Duodenal mucosa (tissue), 2 donors: Measurements from ENCODE around the gene CEND1.
A peak's percentile ranks its signal among the peaks of the same experiment; 100 is the strongest.

ENCODE experiments used
- H3K27ac ChIP-seq: one replicate; pipeline ENCODE4 v1.7.0; 2013; ENCODE audit warnings: low read depth, low read length
- H3K27me3 ChIP-seq, 2 donors: one replicate each; pipeline ENCODE4 v1.7.0; 2013; ENCODE audit warnings: low read length in 2 of 2, control low read depth in 1 of 2; ENCODE audit not compliant: insufficient read depth in 2 of 2, control insufficient read depth in 1 of 2
- H3K36me3 ChIP-seq, 2 donors: one replicate each; pipeline ENCODE4 v1.7.0; 2013; ENCODE audit warnings: low read length in 2 of 2, control low read depth in 1 of 2; ENCODE audit not compliant: insufficient read depth in 2 of 2, control insufficient read depth in 1 of 2
- H3K4me1 ChIP-seq, 2 donors: one replicate each; pipeline ENCODE4 v1.7.0; 2013; ENCODE audit warnings: low read length in 2 of 2, control low read depth in 1 of 2; ENCODE audit not compliant: insufficient read depth in 2 of 2, control insufficient read depth in 1 of 2
- H3K4me3 ChIP-seq, 2 donors: one replicate each; pipeline ENCODE4 v1.7.0; 2013; ENCODE audit warnings: low read length in 2 of 2, low read depth in 1 of 2
- H3K9ac ChIP-seq, 2 donors: one replicate each; pipeline ENCODE4 v1.7.0; 2013; ENCODE audit warnings: low read length in 2 of 2, low read depth in 1 of 2
- H3K9me3 ChIP-seq, 2 donors: one replicate each; pipeline ENCODE4 v1.7.0; 2013; ENCODE audit warnings: low read length in 2 of 2, control low read depth in 1 of 2; ENCODE audit not compliant: control insufficient read depth in 1 of 2

CEND1 gene

DNA sequence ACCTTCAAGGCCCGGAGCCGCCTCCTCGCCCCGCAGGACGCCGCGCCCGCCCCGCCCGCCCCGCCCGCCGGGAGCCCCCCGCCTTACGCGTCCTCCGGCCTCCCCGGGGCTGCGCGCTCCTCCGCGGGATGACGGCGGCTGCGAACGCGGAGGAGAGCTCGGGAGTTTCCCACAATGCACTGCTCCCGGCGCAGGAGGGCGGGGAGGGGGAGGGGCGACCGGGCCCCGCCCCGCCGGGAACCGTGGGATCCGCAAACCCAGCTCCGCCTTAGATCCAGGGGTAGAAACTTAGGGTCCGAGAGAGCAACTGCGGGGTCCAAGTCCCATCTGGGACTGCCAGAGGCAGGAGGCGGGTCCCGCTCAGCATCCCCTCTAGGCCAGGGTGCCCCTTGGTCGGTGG is at the start of gene CEND1:
Gene CEND1 (minus strand): TSS at position 148 of the 400 bp plus-strand sequence. CDS start 1,514 bp downstream, outside the sequence.
- H3K4me1 ChIP-seq = peaks cover 4 to 10% of the 10 kb centered on the region in 2 donors
- H3K27me3 ChIP-seq = peaks cover 9 to 11% of the 10 kb centered on the region in 2 donors
- H3K36me3 ChIP-seq = peaks cover 0 to 4% of the 10 kb centered on the region in 2 donors
- no peak within 1 kb of the TSS for H3K27ac ChIP-seq
- no peaks in the 10 kb centered on the region for H3K9me3 ChIP-seq
- H3K9ac ChIP-seq = no peak within 1 kb of the TSS
- H3K4me3 ChIP-seq = no peak within 1 kb of the TSS

DNA sequence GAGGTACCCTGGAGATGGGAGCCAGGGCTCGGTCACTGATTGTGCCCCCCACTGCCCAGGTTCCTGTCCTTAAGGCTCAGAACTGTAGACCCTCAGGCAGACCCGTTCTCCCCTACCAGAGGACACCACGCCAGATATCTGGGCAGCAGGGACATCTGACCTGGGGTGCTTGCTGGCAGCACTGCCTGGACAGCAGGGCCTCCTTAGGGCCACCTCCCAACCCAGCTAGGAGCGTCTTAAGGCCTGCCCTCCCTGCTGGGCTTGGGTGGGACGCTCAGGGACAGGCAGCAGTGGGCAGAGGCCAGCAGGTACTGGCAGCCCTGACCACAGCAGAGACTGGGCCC is 49.4 kb upstream of the CEND1 start:
- H3K9me3 ChIP-seq = no peaks in the 10 kb centered on the region
- H3K4me1 ChIP-seq = peaks cover 42 to 48% of the 10 kb centered on the region in 2 donors
- H3K36me3 ChIP-seq = peaks cover 14 to 44% of the 10 kb centered on the region in 2 donors
- no peak overlapping the region for H3K27ac ChIP-seq
- H3K4me3 ChIP-seq = no peak overlapping the region
- no peak overlapping the region for H3K9ac ChIP-seq
- peaks cover 0 to 4% of the 10 kb centered on the region in 2 donors for H3K27me3 ChIP-seq

DNA sequence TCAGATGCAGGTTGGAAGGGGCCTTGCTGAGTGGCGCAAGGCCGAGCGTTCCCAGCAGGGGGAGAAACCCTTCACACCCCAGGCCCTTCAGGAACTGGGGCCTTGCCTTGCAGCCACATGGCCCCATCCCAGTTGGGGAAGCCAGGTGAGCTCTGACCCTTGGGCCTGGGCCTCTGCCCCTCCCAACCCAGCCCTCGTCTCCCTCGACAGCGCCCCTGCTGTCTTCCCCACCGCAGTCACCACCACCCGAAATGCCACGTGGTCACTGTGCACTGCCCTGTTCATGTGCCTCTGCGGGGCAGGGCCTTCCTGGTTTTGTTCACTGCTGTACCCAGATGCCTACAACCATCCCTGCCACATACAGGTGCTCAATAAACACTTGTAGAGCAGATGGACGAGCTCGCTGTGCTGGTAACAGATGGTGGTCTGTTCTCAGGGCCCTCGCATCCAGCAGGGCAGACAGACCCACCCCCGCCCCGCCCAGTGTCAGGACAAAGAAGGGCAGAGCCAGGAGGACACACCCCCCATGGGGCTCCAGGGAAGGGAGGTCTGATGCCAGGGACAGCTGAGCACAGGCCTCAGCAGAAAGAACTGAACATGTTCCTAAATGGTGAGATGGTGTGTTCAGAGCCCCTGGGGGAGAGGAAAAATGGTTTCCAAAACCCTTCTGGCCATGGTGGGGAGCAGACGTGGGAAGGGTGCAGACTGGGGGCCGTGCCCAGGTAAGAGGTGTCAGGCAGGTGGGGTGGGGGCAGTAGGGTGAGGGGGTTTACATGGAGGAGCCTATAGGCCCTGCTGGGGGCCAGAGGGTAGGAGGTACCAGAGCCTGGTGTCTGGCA is 48.8 kb upstream of the CEND1 start:
- Histone ChIP-seq H3K4me3 (no peak overlapping the region), H3K27ac (no peak overlapping the region), H3K4me1 (peaks cover 42 to 52% of the 10 kb centered on the region in 2 donors), H3K9ac (no peak overlapping the region), H3K36me3 (peaks cover 14 to 44% of the 10 kb centered on the region in 2 donors), H3K9me3 (no peaks in the 10 kb centered on the region), H3K27me3 (peaks cover 0 to 1% of the 10 kb centered on the region in 2 donors)

DNA sequence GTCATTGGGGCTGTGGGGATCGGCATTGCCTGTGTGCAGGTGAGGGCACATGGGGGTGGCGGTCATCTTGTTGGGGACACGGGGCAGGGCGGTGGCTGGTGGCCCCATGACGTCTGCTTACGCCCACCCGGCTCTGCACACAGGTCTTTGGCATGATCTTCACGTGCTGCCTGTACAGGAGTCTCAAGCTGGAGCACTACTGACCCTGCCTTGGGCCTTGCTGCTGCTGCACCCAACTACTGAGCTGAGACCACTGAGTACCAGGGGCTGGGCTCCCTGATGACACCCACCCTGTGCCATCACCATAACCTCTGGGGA is 48.1 kb upstream of the CEND1 start:
- Histone ChIP-seq H3K27me3 (no peaks in the 10 kb centered on the region), H3K36me3 (peaks cover 14 to 44% of the 10 kb centered on the region in 2 donors), H3K9me3 (no peaks in the 10 kb centered on the region), H3K27ac (no peak overlapping the region), H3K9ac (no peak overlapping the region), H3K4me3 (no peak overlapping the region), H3K4me1 (peaks cover 38 to 52% of the 10 kb centered on the region in 2 donors)

DNA sequence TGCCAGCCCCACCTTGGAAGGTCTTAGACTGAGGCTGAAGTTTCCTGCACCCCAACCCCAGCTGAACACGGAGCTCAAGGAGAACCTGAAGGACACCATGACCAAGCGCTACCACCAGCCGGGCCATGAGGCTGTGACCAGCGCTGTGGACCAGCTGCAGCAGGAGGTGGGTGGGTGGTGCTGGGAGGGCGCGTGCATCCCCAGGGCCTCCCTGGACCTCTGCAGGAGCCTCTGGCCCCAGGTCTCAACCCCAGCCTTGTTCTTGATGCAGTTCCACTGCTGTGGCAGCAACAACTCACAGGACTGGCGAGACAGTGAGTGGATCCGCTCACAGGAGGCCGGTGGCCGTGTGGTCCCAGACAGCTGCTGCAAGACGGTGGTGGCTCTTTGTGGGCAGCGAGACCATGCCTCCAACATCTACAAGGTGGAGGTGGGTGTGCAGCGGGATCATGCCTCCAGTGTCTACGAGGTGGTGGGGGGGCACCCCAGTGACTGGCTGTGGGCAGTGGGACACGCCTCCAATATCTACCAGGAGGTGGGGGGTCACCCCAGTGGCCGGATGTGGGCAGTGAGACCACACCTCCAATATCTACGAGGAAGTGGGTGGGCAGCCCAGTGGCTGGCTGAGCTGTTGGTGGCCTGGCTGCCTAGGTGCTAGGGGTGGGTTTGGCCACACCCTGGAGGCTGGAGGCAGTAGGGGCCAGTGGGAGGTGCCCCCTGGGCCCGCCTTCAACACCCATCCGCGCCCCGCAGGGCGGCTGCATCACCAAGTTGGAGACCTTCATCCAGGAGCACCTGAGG is 47.5 kb upstream of the CEND1 start:
- Histone ChIP-seq H3K36me3 (peaks cover 14 to 44% of the 10 kb centered on the region in 2 donors), H3K9ac (no peak overlapping the region), H3K27ac (no peak overlapping the region), H3K27me3 (no peaks in the 10 kb centered on the region), H3K4me1 (peaks cover 38 to 54% of the 10 kb centered on the region in 2 donors), H3K9me3 (no peaks in the 10 kb centered on the region), H3K4me3 (no peak overlapping the region)

DNA sequence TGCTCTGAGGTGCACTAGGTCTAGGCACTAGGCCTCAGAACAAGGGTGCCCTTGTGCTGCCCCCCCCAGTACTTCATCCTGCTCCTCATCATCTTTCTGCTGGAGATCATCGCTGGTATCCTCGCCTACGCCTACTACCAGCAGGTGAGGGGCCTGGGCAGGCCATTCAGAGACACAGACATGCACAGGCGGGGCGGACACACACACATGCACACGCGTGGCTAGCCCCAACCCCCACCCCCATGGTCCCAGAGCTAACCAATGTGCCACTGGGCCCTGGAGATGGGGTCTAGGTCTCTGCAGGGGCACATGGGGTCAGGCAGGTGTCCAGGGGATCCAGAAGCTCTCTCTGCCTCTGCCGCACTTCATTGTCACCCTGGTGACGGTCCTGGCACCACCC is 46.8 kb upstream of the CEND1 start:
- Histone ChIP-seq H3K9ac (no peak overlapping the region), H3K27ac (no peak overlapping the region), H3K4me1 (peaks cover 45 to 61% of the 10 kb centered on the region in 2 donors)

DNA sequence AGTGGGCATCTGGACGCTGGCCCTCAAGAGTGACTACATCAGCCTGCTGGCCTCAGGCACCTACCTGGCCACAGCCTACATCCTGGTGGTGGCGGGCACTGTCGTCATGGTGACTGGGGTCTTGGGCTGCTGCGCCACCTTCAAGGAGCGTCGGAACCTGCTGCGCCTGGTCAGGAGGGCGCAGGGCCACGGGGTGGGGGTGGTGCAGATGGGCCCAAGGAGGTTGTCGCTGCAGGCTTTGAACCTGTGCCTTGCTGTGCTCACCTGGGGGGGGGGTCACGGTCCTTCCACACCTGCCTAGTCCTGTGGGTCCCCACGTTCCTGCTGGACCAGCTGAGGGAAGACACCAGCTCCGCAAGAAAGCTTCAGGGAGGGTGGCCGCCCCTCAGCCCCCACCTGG is 46.4 kb upstream of the CEND1 start:
- H3K27me3 ChIP-seq = no peaks in the 10 kb centered on the region
- H3K4me1 ChIP-seq = peaks cover 48 to 61% of the 10 kb centered on the region in 2 donors
- H3K36me3 ChIP-seq = peaks cover 14 to 44% of the 10 kb centered on the region in 2 donors
- no peak overlapping the region for H3K27ac ChIP-seq
- H3K9ac ChIP-seq = no peak overlapping the region
- H3K4me3 ChIP-seq = no peak overlapping the region
- no peaks in the 10 kb centered on the region for H3K9me3 ChIP-seq

More for the DNA sequence above, 46.8 kb upstream of the CEND1 start:
- H3K27me3 ChIP-seq = no peaks in the 10 kb centered on the region
- H3K9me3 ChIP-seq = no peaks in the 10 kb centered on the region
- H3K36me3 ChIP-seq = peaks cover 14 to 44% of the 10 kb centered on the region in 2 donors
- H3K4me3 ChIP-seq = no peak overlapping the region

DNA sequence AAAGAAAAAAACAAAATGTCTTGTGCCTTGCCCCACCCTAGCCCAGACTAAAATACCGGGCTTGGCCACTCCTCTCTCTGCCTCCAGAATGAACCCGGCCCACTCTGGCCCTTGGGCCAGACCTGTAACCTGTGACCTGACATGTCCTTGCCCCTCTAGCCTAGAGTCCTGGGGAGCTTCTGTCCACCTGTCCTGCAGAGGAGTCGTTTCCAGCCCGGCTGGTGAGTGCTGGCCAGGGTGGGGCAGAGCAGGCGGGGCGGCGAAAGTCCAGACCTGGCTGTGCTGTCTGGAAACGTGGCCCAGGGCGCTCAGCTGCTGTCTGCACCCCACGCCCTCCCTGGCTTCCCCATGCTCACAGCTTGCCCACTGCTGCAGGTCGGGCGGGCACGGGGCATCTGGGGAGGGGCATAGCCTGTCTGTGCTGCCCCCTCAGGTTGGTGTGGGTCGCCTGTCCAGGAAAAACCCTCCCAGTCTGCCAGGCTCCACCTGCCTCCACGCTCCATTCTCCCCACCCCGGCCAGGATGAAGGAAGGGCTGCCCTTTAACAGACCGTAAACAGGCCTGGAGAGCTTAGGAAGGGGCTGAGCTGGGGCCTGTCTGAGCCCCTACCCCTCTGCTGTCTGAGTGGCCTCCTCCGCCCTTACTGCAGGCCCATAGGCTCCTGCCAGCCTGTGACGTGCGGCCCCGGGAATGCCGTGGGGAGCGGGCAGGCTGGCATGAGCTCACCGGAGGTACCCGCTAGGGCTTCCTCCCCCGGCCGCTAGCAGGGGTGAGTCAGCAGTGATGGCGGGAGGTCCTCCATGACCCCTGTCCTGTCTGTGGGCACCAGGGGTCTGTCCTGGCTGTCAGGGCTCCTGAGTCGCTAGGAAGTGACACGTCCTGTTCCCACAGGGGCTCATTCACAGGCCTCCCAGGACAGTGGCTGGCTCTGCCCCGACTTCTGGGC is 44.8 kb upstream of the CEND1 start:
- Histone ChIP-seq H3K36me3 (peaks cover 14 to 34% of the 10 kb centered on the region in 2 donors), H3K9me3 (no peaks in the 10 kb centered on the region), H3K27ac (peak overlapping the region; percentile 92), H3K4me1 (peaks cover 46 to 62% of the 10 kb centered on the region in 2 donors), H3K9ac (peak overlapping the region; percentile 44 to 93), H3K4me3 (peak overlapping the region; percentile 75 to 78), H3K27me3 (no peaks in the 10 kb centered on the region)

DNA sequence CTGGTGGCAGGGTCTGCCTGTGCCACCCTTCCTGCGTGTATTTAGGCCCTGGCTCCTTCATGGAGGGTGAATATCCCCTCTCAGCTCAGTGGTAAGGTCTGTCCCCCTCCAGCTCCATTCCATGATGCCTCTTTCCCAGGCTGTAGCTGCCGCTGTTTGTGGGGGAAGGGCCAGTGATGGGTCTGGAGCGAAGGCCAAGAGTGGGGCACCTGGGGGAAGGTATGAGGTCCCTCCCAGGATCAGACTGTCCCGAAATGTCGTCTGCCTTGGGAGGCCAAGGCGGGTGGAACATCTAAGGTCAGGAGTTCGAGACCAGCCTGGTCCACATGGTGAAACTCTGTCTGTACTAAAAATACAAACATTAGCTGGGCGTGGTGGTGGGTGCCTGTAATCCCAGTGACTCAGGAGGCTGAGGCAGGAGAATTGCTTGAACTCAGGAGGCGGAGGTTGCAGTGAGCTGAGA is 44.0 kb upstream of the CEND1 start:
- H3K4me3 ChIP-seq = peak overlapping the region; percentile 75 to 78
- H3K4me1 ChIP-seq = peaks cover 47 to 67% of the 10 kb centered on the region in 2 donors
- H3K9me3 ChIP-seq = no peaks in the 10 kb centered on the region
- no peaks in the 10 kb centered on the region for H3K27me3 ChIP-seq
- peak overlapping the region; percentile 92 to 93 for H3K9ac ChIP-seq
- peak overlapping the region; percentile 92 for H3K27ac ChIP-seq
- H3K36me3 ChIP-seq = peaks cover 9 to 27% of the 10 kb centered on the region in 2 donors
